ENCODE data around the gene DLX1. TPM values are rescaled to one million over a fixed set of nuclear protein-coding genes. Genes with fewer than 3 reads are reported as not detected.
A peak's percentile ranks its signal among the peaks of the same experiment; 100 is the strongest.
"Not testable (repeated sequence)": the region's sequence is repeated elsewhere in the genome, so short reads cannot be mapped to it uniquely, and the experiment has no call there.

The DLX1 gene
- total RNA-seq, 2 donors from 2014 or later = not detected

DNA sequence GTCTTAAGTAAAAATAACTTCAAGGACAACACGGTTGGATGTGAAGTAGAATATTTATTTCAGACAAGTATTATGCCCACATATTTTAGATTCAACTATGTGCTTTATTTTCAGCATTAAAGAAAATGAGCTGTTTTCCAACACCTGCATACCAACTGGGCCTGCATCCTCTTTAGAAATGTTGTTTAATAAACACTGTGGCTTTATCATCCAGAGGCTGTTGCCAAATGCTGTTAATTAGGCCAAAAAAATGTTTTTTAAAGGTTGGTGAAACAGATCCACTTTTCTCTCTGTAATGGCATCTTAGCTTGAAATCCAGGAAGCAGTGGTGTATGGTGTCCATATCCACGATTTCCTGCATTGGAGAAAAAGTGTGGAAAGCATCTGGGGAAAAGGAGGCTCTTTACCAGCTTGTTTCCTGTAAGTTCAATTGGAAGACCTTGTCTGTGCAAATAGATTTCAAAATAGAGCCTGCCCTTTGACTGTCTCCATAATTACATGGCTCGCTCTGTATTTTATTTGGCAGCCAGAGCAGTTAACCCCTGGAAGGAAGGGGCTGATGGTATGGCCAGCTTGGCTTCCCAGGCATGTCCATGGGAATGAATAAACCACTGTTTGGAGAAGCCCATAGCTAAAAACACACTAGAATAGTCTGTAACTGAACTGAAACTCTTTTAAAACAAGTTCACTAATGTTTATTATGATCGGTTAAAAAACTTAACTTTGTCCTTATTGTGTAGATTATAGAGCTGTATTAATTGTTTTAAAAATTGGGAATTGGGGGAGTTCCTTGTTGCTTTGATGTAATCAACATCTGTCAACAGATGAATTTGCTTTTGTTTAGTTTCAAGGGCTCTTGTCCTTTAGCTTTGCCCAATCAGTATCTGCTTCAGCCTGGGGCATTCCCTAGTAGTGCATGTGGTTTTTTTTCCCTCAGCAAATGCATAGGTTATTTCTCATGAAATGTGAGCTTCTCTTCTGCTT, 33.0 kb upstream of the DLX1 start:
- Mint-ChIP-seq H3K36me3 (no peaks in the 10 kb centered on the region), H3K27me3 (peaks cover 0 to 2% of the 10 kb centered on the region in 2 donors)

DNA sequence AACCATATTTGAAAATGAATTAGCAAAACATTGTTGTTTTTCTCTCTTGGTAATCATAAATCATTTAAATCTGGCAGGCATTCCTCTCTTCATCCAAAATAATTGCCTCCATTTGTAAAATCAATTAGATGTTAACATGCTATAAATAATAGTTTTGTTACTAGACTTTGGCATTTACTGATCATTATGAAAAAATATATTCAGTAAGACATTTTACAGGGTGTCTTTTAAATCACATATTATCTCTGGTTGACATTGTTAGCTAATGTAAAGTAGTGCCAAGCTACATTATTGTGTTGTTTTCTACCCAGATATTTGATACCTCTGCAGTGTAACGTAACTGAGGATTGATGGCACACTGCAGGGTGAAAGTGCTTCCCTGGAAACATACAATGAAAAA, 31.8 kb upstream of the DLX1 start:
- no peaks in the 10 kb centered on the region for H3K36me3 Mint-ChIP-seq
- H3K4me3 Mint-ChIP-seq = no peak overlapping the region
- H3K27me3 Mint-ChIP-seq = peaks cover 0 to 2% of the 10 kb centered on the region in 2 donors
- ATAC-seq (no peak), DNase-seq (ENCODE audit: low spot score) (no peak)
- H3K9me3 Mint-ChIP-seq = no peaks in the 10 kb centered on the region
- H3K4me1 Mint-ChIP-seq (ENCODE audit: low read depth in 2 of 2) = no peaks in the 10 kb centered on the region
- no peak overlapping the region for H3K27ac Mint-ChIP-seq

More for the DNA sequence above, 33.0 kb upstream of the DLX1 start:
- DNase-seq (ENCODE audit: low spot score) = no peak
- Mint-ChIP-seq H3K4me1 (ENCODE audit: low read depth in 2 of 2) (no peaks in the 10 kb centered on the region), H3K9me3 (no peaks in the 10 kb centered on the region), H3K27ac (no peak overlapping the region), H3K4me3 (no peak overlapping the region)
- no peak for ATAC-seq

DNA sequence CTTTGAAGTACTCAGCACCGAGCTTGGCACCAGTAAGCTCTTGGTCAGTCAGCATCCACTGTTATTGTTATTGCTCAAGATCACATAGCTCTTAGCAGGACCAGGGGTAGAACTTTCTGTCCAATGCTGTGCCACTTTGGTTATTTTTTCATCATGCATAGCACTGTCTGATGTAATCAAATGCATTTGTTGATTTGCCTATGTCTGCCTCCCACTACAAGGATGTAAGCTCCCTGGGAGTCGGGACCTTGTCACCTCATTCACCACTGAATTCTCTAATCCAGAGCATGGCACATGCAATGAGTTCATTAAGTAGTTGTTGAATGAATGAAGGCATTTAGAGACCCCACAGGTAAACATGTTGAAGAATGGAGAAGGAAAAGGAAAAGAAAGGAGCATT, 29.0 kb upstream of the DLX1 start:
- Mint-ChIP-seq H3K4me1 (ENCODE audit: low read depth in 2 of 2) (no peaks in the 10 kb centered on the region), H3K4me3 (no peak overlapping the region), H3K36me3 (no peaks in the 10 kb centered on the region), H3K9me3 (no peaks in the 10 kb centered on the region), H3K27ac (no peak overlapping the region), H3K27me3 (peaks cover 2 to 6% of the 10 kb centered on the region in 2 donors)
- no peak for DNase-seq (ENCODE audit: low spot score)
- ATAC-seq = no peak

DNA sequence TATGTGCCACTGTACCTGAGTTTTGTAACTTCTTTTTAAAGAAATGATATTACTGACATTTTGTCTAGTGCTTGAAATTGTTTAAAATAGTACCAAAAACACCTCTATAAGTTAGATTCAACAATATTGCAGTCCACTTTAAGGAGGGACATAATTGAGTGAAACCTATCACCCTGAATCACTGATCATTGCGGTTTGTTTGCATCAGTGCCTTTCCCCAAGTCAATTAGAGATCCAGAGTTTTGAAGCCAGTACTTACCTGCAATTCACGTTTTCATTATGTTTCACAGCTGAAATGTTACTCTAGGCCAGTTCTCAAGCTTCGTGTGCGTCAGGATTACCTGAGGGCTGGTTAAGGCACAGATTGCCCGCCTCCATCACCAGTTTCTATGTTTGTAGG, 26.6 kb upstream of the DLX1 start:
- H3K36me3 Mint-ChIP-seq = no peaks in the 10 kb centered on the region
- H3K9me3 Mint-ChIP-seq = no peaks in the 10 kb centered on the region
- no peak overlapping the region for H3K4me3 Mint-ChIP-seq
- ATAC-seq (no peak), DNase-seq (ENCODE audit: low spot score) (no peak)
- H3K27me3 Mint-ChIP-seq = peaks cover 6 to 7% of the 10 kb centered on the region in 2 donors
- peak overlapping the region in 1 of 2 donors; percentile 35 for H3K27ac Mint-ChIP-seq
- no peaks in the 10 kb centered on the region for H3K4me1 Mint-ChIP-seq (ENCODE audit: low read depth in 2 of 2)

- H3K27ac Mint-ChIP-seq; DNase-seq (ENCODE audit: low spot score); H3K4me3 Mint-ChIP-seq; H3K36me3 Mint-ChIP-seq; H3K4me1 Mint-ChIP-seq (ENCODE audit: low read depth in 2 of 2); H3K9me3 Mint-ChIP-seq; H3K27me3 Mint-ChIP-seq; ATAC-seq: not testable (repeated sequence)
These were observed 25.2 kb upstream of the DLX1 start for GRCh38 chr2:172060118-172060517.

DNA sequence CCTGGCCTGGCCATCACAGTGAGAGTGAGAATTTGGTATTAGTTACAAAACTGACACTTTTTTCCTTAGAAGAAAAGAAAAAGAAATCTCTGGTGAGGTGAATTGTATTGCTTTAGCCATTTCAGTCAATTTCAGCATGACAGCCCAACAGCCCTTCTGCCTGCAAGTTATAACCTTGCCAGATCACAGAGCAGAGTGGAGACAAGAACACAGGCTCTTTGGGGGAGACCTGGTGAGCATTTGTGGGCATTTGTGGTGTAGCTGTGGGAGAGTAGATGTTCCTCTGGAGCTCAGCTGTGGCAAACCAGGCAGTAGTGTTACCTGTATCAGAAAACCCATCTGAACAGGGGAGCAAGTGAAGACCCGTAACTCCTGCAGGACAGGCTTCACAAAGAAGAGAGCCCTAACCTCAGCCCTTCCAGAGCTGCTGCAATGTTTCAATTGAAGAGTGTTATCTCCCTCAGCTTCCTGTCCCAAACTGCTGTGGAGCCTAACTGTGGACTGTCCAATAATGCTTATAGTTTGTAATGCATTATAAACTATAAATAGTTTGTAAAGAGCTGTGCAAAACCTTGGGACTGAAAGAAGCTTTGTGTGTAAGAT, 22.8 kb upstream of the DLX1 start:
- Mint-ChIP-seq H3K27ac (no peak overlapping the region), H3K27me3 (peaks cover 6% of the 10 kb centered on the region in 2 donors), H3K4me1 (ENCODE audit: low read depth in 2 of 2) (no peaks in the 10 kb centered on the region), H3K9me3 (no peaks in the 10 kb centered on the region), H3K4me3 (no peak overlapping the region), H3K36me3 (no peaks in the 10 kb centered on the region)
- ATAC-seq = peak in 1 of 2 donors; percentile 33
- no peak for DNase-seq (ENCODE audit: low spot score)

- Mint-ChIP-seq H3K9me3 (no peaks in the 10 kb centered on the region), H3K27me3 (peaks cover 6% of the 10 kb centered on the region in 2 donors), H3K4me1 (ENCODE audit: low read depth in 2 of 2) (no peaks in the 10 kb centered on the region), H3K36me3 (no peaks in the 10 kb centered on the region), H3K27ac (no peak overlapping the region), H3K4me3 (no peak overlapping the region)
- ATAC-seq (no peak), DNase-seq (ENCODE audit: low spot score) (no peak)
These were observed 21.9 kb upstream of the DLX1 start for GRCh38 chr2:172063446-172063845.

DNA sequence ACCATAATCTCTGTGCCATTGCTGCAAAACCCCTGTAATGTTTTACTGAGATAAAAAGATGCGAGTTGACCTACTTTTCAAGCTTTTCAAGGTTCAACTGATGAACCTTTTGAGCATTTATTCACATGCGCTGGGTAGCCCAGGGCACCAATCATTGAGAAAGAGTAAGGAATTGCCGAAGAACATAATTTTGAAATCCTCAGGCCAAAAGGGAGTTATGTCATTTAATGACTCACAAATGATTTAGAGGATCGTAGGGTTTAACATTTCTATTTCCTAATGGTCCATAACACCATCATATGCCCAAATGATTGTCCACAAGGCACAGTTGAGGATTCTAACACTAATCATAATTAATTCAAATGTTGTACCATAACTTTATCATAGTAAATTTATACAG, 20.2 kb upstream of the DLX1 start:
- H3K27ac Mint-ChIP-seq = no peak overlapping the region
- DNase-seq (ENCODE audit: low spot score) = no peak
- no peak for ATAC-seq
- H3K9me3 Mint-ChIP-seq = no peaks in the 10 kb centered on the region
- H3K27me3 Mint-ChIP-seq = peaks cover 9 to 12% of the 10 kb centered on the region in 2 donors
- no peaks in the 10 kb centered on the region for H3K36me3 Mint-ChIP-seq
- H3K4me1 Mint-ChIP-seq (ENCODE audit: low read depth in 2 of 2) = no peaks in the 10 kb centered on the region
- H3K4me3 Mint-ChIP-seq = no peak overlapping the region

- no peak for DNase-seq (ENCODE audit: low spot score)
- H3K9me3 Mint-ChIP-seq = no peaks in the 10 kb centered on the region
- no peak overlapping the region for H3K27ac Mint-ChIP-seq
- ATAC-seq = no peak
- no peak overlapping the region for H3K4me3 Mint-ChIP-seq
- no peaks in the 10 kb centered on the region for H3K36me3 Mint-ChIP-seq
- H3K4me1 Mint-ChIP-seq (ENCODE audit: low read depth in 2 of 2) = no peaks in the 10 kb centered on the region
- H3K27me3 Mint-ChIP-seq = peaks cover 6 to 9% of the 10 kb centered on the region in 2 donors
These were observed 18.9 kb upstream of the DLX1 start for GRCh38 chr2:172066394-172066886.

DNA sequence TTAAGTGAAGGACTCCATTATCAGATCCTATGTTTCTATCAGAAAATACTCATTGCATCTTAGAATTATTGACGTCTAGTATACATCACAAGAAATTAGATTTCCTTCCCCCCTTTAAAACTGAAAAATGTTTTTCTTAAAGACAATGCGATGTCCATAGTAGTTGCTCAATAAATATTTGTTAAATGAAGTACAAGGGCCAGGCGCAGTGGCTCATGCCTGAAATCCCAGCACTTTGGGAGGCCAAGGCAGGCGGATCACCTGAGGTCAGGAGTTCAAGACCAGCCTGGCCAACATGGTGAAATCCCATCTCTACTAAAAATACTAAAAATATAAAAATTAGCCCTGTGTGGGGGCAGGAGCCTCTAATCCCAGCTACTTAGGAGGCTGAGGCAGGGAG, 17.4 kb upstream of the DLX1 start:
- not testable (repeated sequence) for H3K4me3 Mint-ChIP-seq; H3K36me3 Mint-ChIP-seq; H3K27ac Mint-ChIP-seq; DNase-seq (ENCODE audit: low spot score); H3K9me3 Mint-ChIP-seq; H3K4me1 Mint-ChIP-seq (ENCODE audit: low read depth in 2 of 2); ATAC-seq
- H3K27me3 Mint-ChIP-seq = peaks cover 13 to 14% of the 10 kb centered on the region in 2 donors

DNA sequence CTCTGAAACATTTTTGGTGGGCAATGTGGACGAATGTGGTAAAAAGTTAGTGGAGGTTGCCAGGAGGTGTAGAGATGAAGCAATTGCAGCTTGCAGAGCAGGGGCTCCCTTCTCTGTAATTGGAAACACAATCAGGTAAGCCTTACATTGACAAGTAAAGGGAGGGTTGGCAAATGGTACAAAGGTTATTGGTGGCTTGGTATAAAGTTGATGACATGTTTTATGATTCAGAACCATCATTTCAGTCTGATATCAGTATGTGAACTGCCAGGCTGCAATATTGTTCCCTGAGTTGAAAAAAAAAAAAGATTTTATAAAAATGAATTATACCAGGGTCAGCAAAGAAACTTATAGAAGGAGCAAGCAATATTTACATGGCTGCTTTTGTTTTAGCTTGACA, 14.4 kb upstream of the DLX1 start:
- DNase-seq (ENCODE audit: low spot score) = no peak

GRCh38 chr2:172072303-172072702, 13.0 kb upstream of the DLX1 start:
- no peaks in the 10 kb centered on the region for H3K4me1 Mint-ChIP-seq (ENCODE audit: low read depth in 2 of 2)
- no peak for DNase-seq (ENCODE audit: low spot score)
- no peaks in the 10 kb centered on the region for H3K36me3 Mint-ChIP-seq
- no peak for ATAC-seq
- no peak overlapping the region for H3K27ac Mint-ChIP-seq
- H3K4me3 Mint-ChIP-seq = no peak overlapping the region
- no peaks in the 10 kb centered on the region for H3K9me3 Mint-ChIP-seq
- H3K27me3 Mint-ChIP-seq = peaks cover 30 to 37% of the 10 kb centered on the region in 2 donors

More for the DNA sequence above, 14.4 kb upstream of the DLX1 start:
- ATAC-seq = no peak
- no peak overlapping the region for H3K4me3 Mint-ChIP-seq
- H3K36me3 Mint-ChIP-seq = no peaks in the 10 kb centered on the region
- H3K9me3 Mint-ChIP-seq = no peaks in the 10 kb centered on the region
- no peak overlapping the region for H3K27ac Mint-ChIP-seq
- peaks cover 23 to 24% of the 10 kb centered on the region in 2 donors for H3K27me3 Mint-ChIP-seq
- no peaks in the 10 kb centered on the region for H3K4me1 Mint-ChIP-seq (ENCODE audit: low read depth in 2 of 2)

DNA sequence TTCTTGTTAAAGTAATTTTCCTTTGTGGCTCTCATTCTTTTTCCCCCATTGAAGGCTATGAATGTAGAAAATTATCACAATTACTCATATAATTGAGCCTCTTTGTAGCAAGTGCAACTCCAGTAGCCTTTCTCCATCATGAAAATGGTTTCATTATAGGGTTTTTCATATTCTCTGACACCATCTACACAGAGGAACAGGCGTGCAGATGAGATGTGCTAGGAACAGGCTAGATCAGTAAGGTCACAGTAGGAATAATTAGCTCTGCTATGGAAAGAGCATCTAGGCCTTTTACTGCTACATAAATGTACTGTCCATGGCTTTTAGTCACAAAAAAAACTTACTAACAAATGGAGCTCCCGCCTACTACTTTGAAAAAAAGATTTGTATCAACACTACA, 12.6 kb upstream of the DLX1 start:
- H3K27ac Mint-ChIP-seq = no peak overlapping the region
- H3K9me3 Mint-ChIP-seq = no peaks in the 10 kb centered on the region
- no peak overlapping the region for H3K4me3 Mint-ChIP-seq
- H3K36me3 Mint-ChIP-seq = no peaks in the 10 kb centered on the region
- no peaks in the 10 kb centered on the region for H3K4me1 Mint-ChIP-seq (ENCODE audit: low read depth in 2 of 2)
- no peak for DNase-seq (ENCODE audit: low spot score)
- ATAC-seq = no peak
- peaks cover 30 to 39% of the 10 kb centered on the region in 2 donors for H3K27me3 Mint-ChIP-seq

DNA sequence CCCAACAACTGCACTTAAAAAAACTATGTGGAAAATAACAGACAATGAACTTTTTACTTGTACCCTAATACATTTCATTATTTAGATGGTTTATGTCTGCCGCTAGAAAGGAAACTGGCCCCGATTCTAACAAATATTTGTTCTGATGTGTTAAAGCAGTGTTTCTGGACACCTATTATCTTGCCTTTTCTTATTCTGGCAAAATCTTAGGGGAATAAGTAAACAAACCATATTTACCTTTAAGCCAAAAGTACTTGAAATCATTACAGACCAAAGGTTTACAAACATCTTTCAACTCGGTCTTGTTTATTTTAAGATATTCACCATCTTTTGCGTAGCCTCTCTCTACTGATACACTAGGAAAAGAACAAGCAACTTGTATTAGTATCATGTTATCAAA, 11.8 kb upstream of the DLX1 start:
- ATAC-seq (no peak), DNase-seq (ENCODE audit: low spot score) (no peak)
- no peaks in the 10 kb centered on the region for H3K9me3 Mint-ChIP-seq
- no peak overlapping the region for H3K27ac Mint-ChIP-seq
- no peak overlapping the region for H3K4me3 Mint-ChIP-seq
- H3K36me3 Mint-ChIP-seq = no peaks in the 10 kb centered on the region
- H3K4me1 Mint-ChIP-seq (ENCODE audit: low read depth in 2 of 2) = no peaks in the 10 kb centered on the region
- H3K27me3 Mint-ChIP-seq = peaks cover 34 to 38% of the 10 kb centered on the region in 2 donors

Data from natural killer cell treated with Interleukin-12 subunit alpha and Interleukin-12 subunit beta and Interleukin-15 and Interleukin-18, amount 100 ng/mL, for 72 hours (primary cell).